ENCODE results near the gene ATP2B2.

DNA sequence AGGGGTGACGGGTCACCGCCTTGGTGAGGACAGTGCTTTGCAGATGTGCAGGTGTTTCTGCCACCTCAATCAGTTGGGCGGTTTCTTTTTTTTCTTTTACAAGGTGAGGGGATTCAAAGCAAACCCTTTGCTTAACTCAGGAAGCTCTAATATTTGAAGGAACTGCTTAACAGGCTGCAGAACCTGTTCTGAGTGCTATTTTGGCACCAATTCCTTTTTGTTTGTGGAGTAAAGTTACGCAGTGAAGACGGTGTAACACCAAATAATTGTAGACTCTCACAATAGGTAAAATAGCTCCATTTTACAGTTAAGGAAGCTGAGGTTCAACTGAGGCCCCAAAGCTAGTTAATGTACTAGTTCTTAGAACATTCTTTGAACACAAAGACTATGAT lies 219.3 kb downstream of the ATP2B2 start:
- no peak for TF ChIP-seq CTCF (IDR thresholded peaks at IDR 0.05)
- TF ChIP-seq POLR2A (IDR thresholded peaks at IDR 0.05), result no peak
- no peak for TF ChIP-seq POLR2AphosphoS5 (IDR thresholded peaks at IDR 0.05)

Data from transverse colon (tissue), 4 donors.